Mammary epithelial cell (primary cell): ENCODE measurements around the gene AMER2.

Experiments used
- CTCF ChIP-seq, 2 donors: IDR thresholded peaks in 1 of 2; conservative IDR thresholded peaks in 1 of 2; 2 replicates each; pipeline ENCODE4 v1.5.1; 2011 to 2012; ENCODE audit warnings: inconsistent platforms in 2 of 2, low read length in 2 of 2, mild to moderate bottlenecking in 2 of 2, control low read depth in 1 of 2, low read depth in 1 of 2; ENCODE audit not compliant: insufficient read depth in 1 of 2; ENCODE audit errors: extremely low read depth in 1 of 2
- EZH2 ChIP-seq: IDR thresholded peaks from 2 replicates; pipeline ENCODE4 v1.6.1; 2012; ENCODE audit warnings: low read length, inconsistent platforms, borderline replicate concordance

GRCh38 chr13:25186187-25186586 lies 14.1 kb upstream of the AMER2 start:
- TF ChIP-seq CTCF (conservative IDR thresholded peaks at IDR 0.05 in 1 of 2, IDR thresholded peaks at IDR 0.05 in 1 of 2; ENCODE audit: extremely low read depth in 1 of 2, insufficient read depth in 1 of 2, low read depth in 1 of 2, low read length in 2 of 2), result no peak
- no peak for TF ChIP-seq EZH2
